IPS-18a (cell line): ENCODE results near the gene CCDC157.

Experiments used
- H3K27ac ChIP-seq: one replicate; pipeline ENCODE4 v1.5.1; 2013; ENCODE audit warnings: low read length
- H3K27me3 ChIP-seq: one replicate; pipeline ENCODE4 v1.6.1; 2013; ENCODE audit warnings: mild to moderate bottlenecking, low read length; ENCODE audit not compliant: control insufficient read depth, insufficient read depth
- H3K36me3 ChIP-seq: one replicate; pipeline ENCODE4 v1.6.1; 2013; ENCODE audit warnings: low read depth, low read length; ENCODE audit not compliant: control insufficient read depth
- H3K4me1 ChIP-seq: one replicate; pipeline ENCODE4 v1.6.1; 2013; ENCODE audit warnings: low read depth, low read length; ENCODE audit not compliant: control insufficient read depth
- H3K4me3 ChIP-seq: one replicate; pipeline ENCODE4 v1.5.1; 2013; ENCODE audit warnings: low read length
- H3K9ac ChIP-seq: one replicate; pipeline ENCODE4 v1.6.1; 2013; ENCODE audit warnings: mild to moderate bottlenecking, low read length, moderate library complexity
- H3K9me3 ChIP-seq: one replicate; pipeline ENCODE4 v1.6.1; 2013; ENCODE audit warnings: low read depth, low read length; ENCODE audit not compliant: control insufficient read depth

CCDC157 gene

DNA sequence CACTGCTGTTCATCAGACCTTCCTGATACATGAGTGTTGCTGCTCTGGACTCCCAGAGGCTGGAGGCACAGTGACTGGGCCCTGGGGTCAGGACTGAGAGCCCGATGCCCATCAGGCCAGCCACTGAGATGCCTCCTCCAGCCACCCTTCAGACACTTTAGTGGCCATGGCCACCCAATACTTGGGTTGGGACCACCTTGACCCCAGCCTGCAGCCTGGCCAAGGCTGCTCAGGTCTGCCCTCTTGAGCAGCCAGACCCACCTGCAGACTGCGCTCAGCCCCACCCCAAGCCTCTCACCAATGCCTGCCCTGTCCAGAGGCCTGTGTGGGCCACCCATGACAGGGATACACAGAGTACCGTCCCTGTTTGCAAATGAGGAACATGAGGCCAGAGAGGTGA is 26.3 kb downstream of the CCDC157 start:
- Histone ChIP-seq H3K36me3 (peaks cover 10% of the 10 kb centered on the region), H3K4me1 (peaks cover 6% of the 10 kb centered on the region), H3K4me3 (no peak overlapping the region), H3K27ac (no peak overlapping the region), H3K9ac (no peak overlapping the region), H3K9me3 (no peaks in the 10 kb centered on the region), H3K27me3 (no peaks in the 10 kb centered on the region)

DNA sequence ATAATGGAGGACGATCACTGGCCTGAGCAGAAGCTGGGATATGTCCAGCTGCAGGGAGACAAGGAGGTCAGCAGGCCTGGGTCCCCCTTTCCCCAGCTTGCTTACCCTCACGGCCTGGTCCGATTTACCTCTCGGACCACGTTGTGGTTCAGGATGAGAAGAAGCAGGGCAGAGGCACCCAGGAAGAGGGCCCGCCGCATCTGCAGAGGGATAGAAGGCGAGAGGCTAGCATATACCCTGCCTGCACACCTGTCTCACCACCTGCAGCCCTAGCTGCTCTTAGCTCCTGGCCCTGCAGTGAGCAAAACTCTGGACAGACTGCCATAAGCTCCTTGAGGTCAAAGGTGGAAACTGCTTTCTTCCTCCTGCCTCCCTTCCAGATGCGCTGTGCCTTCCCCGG is 29.1 kb downstream of the CCDC157 start:
- H3K4me3 ChIP-seq, result no peak overlapping the region
- no peak overlapping the region for H3K9ac ChIP-seq
- H3K27me3 ChIP-seq, result no peaks in the 10 kb centered on the region
- H3K9me3 ChIP-seq, result peaks cover 3% of the 10 kb centered on the region
- H3K27ac ChIP-seq, result no peak overlapping the region
- peaks cover 6% of the 10 kb centered on the region for H3K4me1 ChIP-seq
- peaks cover 10% of the 10 kb centered on the region for H3K36me3 ChIP-seq

DNA sequence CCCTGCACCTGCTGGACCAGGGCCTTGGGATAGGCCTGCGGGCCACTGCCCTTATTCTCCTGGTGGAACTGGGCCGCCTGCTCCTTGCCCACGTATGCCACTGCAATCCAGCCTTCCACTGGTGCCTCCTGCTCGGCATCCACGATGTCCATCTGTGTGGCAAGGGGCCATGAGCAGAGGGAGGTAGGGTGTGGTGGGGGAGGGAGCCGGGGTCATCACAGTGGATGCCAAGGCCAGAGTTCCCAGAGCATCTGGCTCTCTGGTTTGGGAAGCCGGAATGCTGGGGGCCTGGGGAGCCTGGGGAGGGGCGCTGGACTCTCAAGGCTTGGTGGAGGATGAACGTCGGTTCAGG is 29.8 kb downstream of the CCDC157 start:
- Histone ChIP-seq H3K9me3 (peaks cover 4% of the 10 kb centered on the region), H3K4me1 (peaks cover 6% of the 10 kb centered on the region), H3K4me3 (peak overlapping the region; percentile 70), H3K9ac (peak overlapping the region; percentile 27), H3K36me3 (peaks cover 6% of the 10 kb centered on the region), H3K27me3 (no peaks in the 10 kb centered on the region), H3K27ac (no peak overlapping the region)

DNA sequence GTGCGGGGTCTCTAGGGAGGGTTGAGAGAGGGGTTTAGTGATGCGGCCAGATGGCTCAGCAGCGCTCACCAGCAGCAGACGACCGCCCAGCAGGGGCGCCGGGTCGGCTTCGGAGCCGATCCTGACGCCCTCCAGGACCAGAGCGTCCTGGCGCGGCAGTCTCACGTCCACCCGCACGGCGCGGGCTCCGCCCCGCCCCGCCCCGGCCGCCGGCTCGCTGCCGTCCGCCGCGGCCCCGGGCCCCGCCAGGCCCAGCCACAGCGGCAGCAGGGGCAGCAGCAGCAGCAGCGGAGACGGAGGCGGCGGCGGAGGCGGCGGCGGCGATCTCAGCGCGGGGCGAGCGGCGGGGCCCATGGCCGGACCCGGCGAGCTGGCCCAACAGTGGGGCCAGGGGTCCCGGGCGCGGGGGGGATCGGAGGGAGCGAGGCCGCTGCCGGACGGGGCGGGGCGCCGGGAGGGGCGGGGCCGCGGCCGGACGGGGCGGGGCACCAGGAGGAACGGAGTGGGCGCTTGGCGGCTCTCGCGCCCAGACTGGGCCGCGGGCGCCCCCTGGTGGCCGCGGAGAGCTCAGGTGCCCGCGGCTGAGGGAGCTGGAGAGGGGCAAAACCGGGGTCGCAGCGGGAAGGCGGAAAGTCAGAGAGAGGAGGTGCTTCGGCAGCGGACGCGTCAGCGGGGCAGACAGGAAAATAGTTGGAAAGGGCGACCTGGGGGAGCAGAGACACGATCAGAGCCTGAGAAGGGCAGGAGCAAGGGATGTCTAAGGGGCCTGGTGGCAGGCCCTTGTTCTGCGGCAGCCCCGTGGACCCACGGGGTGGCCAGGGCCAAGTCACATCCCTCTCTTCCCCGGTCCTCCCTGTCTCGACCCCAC is 30.4 kb downstream of the CCDC157 start, which contains the start of gene RNF215:
Gene RNF215, minus strand, starts transcription at position 452 of the 868 bp plus-strand sequence. Its CDS starts 98 bp downstream, at position 354.
- peak within 1 kb of the TSS; percentile 70 for H3K4me3 ChIP-seq
- no peaks in the 10 kb centered on the region for H3K27me3 ChIP-seq
- peaks cover 6% of the 10 kb centered on the region for H3K36me3 ChIP-seq
- peaks cover 4% of the 10 kb centered on the region for H3K9me3 ChIP-seq
- H3K4me1 ChIP-seq, result peaks cover 6% of the 10 kb centered on the region
- peak within 1 kb of the TSS; percentile 27 for H3K9ac ChIP-seq
- H3K27ac ChIP-seq, result no peak within 1 kb of the TSS

DNA sequence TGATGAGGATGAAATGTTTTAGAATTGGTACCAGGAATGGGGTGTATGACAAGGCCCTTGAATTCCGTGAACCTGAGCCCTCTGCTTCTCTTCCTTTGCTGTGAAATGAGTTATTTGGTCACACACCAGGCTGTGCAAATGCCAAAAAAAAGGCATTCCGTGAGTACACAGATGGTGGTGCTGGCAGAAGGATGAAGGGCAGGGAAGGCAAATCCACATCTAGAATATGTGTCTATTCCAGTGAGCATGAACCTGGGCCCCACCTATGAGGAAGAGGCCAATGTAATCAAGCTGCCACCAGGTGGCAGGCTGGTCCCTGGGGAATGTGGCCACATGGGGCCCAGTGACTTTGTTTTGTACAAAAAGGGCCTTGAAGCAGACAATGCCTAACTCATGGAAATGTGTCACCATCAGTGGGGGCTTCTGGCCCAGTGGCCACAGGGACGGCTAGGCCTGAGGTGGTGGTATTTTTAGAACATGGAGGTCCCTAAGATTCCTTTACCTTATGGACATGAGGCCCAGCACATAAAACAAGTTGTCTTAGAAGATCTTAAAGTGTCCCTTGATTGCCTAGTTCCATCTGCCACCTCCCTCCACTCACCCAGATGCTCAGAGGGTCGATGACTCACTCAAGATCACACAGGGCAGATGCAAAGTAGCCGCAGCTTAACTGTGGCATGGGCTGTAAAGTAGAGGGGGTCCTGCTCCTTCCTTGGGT is 34.3 kb downstream of the CCDC157 start:
- H3K9ac ChIP-seq, result no peak overlapping the region
- H3K9me3 ChIP-seq, result peaks cover 4% of the 10 kb centered on the region
- H3K27ac ChIP-seq, result no peak overlapping the region
- H3K4me1 ChIP-seq, result peaks cover 12% of the 10 kb centered on the region
- H3K36me3 ChIP-seq, result no peaks in the 10 kb centered on the region
- no peak overlapping the region for H3K4me3 ChIP-seq
- H3K27me3 ChIP-seq, result peaks cover 7% of the 10 kb centered on the region

DNA sequence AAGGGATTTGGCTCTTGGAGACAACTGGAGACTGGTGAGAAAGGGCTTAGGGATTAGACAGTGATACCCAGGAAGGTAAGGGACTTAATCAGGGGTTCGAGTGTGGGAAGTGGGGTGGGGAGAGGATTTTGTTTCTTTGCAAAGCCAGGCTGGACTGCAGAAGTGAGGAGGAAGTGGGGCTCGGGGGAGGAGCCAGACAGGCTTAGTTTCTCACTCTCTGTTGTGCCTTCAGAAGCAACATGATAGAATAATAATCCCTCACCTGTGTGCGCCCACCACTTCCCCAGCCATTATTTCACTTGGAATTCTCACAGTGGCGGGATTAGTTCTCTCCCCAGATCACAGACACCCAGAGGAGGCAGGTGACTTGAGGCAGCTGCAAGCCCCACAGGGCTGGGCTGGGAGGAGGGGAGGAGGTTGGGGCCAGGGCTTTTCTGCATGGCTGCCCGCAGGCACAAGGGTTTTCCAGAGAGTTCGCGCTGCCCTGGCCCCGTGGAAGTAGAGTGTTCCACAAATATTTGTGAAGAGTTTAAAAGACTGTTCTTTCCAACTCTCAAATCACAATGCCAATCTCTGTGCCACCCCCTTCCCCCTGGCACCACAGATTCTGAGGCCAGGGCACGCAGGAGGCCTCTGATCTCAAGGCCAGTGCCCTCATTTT is 36.0 kb downstream of the CCDC157 start:
- H3K9ac ChIP-seq, result no peak overlapping the region
- H3K27ac ChIP-seq, result no peak overlapping the region
- H3K4me1 ChIP-seq, result peaks cover 12% of the 10 kb centered on the region
- H3K27me3 ChIP-seq, result peaks cover 20% of the 10 kb centered on the region
- H3K9me3 ChIP-seq, result peaks cover 4% of the 10 kb centered on the region
- no peaks in the 10 kb centered on the region for H3K36me3 ChIP-seq
- no peak overlapping the region for H3K4me3 ChIP-seq

DNA sequence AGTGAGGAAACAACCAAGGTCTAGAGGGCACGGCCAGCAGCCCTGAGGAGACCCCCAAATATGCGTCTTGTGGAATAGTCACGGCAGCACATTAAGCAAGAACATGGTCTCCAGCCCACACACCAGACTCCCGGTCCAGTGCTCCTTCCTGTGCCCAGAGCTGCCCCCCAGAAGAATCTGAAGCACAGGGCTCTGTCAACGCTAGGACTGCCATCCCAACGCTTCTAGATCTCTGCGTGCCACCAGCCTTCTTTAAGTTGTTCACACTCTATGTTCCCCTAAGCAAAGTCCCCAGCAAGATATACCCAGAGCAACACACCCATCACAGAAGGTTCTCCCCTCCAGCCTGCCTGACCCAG is 36.5 kb downstream of the CCDC157 start:
- H3K36me3 ChIP-seq, result no peaks in the 10 kb centered on the region
- peaks cover 25% of the 10 kb centered on the region for H3K27me3 ChIP-seq
- no peak overlapping the region for H3K4me3 ChIP-seq
- no peak overlapping the region for H3K9ac ChIP-seq
- no peak overlapping the region for H3K27ac ChIP-seq
- peaks cover 4% of the 10 kb centered on the region for H3K9me3 ChIP-seq
- H3K4me1 ChIP-seq, result peaks cover 17% of the 10 kb centered on the region

DNA sequence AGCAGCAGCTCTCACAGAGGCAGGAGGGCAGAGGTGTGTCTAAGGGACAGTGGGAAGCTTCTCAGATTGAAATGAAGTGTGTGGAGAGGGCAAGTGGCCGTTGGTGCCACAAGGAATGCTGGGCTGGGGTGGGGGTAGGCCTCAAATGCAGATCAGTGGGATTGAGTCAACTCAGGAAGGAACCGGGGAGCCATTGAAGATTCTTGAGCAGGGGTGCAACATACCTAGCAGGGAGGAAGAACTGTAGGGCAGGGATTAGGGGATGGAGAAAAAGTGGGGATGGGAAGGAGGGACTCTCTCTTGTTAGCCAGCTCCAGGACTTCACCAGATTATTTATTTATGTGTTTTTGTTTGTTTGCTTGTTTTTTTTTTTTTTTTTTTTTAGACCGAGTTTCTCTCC is 37.1 kb downstream of the CCDC157 start:
- H3K4me1 ChIP-seq, result peaks cover 17% of the 10 kb centered on the region
- no peak overlapping the region for H3K27ac ChIP-seq
- peaks cover 4% of the 10 kb centered on the region for H3K9me3 ChIP-seq
- no peak overlapping the region for H3K4me3 ChIP-seq
- H3K36me3 ChIP-seq, result no peaks in the 10 kb centered on the region
- peaks cover 31% of the 10 kb centered on the region for H3K27me3 ChIP-seq
- H3K9ac ChIP-seq, result no peak overlapping the region

DNA sequence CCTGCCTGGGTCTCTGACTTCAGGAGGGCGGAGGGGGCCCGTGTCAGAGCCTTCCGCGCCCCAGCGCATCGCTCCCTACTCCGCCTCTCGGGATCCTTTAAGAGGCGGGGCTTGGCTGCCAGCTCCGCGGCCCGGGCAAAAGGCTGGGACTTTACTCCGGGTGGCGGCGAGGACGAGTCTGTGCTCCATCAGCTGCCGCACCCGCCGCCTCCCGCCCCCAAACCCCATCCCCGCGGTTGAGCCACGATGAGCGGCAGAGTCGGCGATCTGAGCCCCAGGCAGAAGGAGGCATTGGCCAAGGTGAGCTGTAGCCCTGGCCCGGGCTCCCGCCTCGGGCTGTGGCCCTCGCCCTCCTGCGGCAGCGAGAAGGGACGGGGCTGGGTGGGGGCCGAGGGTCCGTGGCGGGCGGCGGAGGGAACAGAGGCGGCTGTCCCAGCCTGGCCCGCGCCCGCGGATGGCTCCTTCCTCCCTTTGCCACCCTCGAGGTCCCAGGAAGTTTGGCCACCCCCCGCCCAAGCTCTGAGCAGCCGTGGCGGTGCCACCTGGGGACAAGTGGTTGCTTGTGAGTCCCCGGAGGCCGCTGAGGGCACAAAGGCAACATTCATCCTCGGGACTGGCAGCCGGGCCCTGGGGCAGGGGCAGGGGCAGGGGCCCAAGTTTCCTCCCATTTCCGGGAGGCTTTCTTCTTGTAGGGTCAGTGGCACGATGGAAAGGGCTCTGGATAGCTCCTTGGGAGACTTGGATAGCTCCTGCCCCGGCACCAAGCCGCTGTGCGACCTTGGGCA is 40.3 kb downstream of the CCDC157 start, which contains the start of gene SEC14L2:
Gene SEC14L2, plus strand, starts transcription at position 148 of the 785 bp plus-strand sequence. Its CDS starts 99 bp downstream, at position 247.
- Histone ChIP-seq H3K36me3 (no peaks in the 10 kb centered on the region), H3K27me3 (peaks cover 33% of the 10 kb centered on the region), H3K4me1 (peaks cover 21% of the 10 kb centered on the region), H3K9ac (no peak within 1 kb of the TSS), H3K27ac (no peak within 1 kb of the TSS), H3K4me3 (peak within 1 kb of the TSS; percentile 65), H3K9me3 (no peaks in the 10 kb centered on the region)

DNA sequence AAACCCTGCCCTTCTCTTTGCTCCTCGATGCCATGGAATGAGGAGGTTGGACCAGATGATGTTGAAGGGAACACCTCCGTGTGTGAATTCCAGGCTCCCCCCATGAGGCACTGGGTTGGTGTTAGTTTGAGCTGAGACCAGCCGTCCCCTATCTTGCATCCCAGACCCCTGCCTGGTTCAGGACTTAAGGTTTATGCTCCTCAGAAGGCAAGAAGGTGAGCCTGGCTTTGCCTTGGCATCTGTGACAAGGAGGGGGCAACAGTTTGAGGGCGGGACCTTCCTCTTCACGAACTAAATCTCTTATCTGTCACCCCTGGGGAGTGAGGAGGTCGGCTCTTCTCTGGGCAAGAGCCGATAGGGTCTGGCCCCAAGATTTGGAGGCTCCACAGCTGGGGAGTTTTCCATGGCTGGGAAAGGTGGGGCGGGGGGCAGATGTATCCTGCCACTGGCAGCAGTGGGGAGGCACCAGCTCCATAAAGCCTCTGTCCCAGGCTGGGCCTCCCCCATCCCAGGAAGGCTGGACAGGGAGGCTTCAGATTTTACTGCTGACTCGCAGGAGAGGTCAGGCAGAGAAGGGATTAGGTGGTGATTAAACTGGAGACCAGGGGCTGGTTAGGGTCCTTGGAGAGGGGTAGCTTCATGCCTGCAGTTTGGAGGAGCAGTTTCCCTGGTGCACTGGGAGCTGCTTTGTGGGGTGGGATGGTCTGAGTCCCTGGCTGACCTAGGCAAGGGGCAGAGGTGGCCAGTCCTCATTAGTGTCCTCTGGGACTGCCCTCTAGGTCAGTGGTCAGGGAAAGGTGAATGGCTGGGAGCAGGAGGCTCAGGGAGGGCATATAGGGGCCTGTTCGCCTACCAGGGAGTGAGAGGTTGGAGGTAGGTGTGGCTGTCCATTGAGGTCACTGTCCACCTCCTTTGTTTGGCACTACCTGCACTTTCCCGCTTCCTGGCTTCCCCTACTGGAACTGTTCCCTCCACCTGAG is 41.1 kb downstream of the CCDC157 start:
- H3K4me1 ChIP-seq, result peaks cover 20% of the 10 kb centered on the region
- no peak overlapping the region for H3K27ac ChIP-seq
- peak overlapping the region; percentile 65 for H3K4me3 ChIP-seq
- H3K9ac ChIP-seq, result no peak overlapping the region
- peaks cover 33% of the 10 kb centered on the region for H3K27me3 ChIP-seq
- H3K36me3 ChIP-seq, result no peaks in the 10 kb centered on the region
- H3K9me3 ChIP-seq, result no peaks in the 10 kb centered on the region
